ENCODE measurements around the gene ITGA11.
A peak's percentile ranks its signal among the peaks of the same experiment; 100 is the strongest.

Gene ITGA11

DNA sequence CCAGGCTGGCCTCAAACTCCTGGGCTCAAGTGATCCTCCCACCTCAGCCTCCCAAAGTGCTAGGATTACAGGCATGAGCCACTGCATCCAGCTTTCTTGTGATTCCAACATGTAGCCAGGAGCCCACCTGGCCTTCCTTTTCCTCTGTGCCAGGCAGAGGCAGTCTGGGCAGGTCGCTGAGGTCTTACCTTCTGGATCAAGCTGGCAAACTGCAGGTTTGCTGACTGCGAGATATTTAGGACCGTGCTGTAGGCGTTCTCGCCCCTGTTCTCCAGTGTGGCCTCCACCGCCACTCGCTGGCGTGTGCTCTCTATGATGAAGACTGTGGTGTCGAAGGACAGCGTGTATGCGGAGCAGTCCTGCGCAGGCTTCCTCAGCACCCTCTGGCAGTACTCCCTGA, 112.0 kb downstream of the ITGA11 start:
- TF ChIP-seq, protein P1, sequence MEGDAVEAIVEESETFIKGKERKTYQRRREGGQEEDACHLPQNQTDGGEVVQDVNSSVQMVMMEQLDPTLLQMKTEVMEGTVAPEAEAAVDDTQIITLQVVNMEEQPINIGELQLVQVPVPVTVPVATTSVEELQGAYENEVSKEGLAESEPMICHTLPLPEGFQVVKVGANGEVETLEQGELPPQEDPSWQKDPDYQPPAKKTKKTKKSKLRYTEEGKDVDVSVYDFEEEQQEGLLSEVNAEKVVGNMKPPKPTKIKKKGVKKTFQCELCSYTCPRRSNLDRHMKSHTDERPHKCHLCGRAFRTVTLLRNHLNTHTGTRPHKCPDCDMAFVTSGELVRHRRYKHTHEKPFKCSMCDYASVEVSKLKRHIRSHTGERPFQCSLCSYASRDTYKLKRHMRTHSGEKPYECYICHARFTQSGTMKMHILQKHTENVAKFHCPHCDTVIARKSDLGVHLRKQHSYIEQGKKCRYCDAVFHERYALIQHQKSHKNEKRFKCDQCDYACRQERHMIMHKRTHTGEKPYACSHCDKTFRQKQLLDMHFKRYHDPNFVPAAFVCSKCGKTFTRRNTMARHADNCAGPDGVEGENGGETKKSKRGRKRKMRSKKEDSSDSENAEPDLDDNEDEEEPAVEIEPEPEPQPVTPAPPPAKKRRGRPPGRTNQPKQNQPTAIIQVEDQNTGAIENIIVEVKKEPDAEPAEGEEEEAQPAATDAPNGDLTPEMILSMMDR (IDR thresholded peaks at IDR 0.05; ENCODE audit: extremely low read depth, missing control alignments) = no peak
- no peak for DNase-seq (ENCODE audit: low spot score)

DNA sequence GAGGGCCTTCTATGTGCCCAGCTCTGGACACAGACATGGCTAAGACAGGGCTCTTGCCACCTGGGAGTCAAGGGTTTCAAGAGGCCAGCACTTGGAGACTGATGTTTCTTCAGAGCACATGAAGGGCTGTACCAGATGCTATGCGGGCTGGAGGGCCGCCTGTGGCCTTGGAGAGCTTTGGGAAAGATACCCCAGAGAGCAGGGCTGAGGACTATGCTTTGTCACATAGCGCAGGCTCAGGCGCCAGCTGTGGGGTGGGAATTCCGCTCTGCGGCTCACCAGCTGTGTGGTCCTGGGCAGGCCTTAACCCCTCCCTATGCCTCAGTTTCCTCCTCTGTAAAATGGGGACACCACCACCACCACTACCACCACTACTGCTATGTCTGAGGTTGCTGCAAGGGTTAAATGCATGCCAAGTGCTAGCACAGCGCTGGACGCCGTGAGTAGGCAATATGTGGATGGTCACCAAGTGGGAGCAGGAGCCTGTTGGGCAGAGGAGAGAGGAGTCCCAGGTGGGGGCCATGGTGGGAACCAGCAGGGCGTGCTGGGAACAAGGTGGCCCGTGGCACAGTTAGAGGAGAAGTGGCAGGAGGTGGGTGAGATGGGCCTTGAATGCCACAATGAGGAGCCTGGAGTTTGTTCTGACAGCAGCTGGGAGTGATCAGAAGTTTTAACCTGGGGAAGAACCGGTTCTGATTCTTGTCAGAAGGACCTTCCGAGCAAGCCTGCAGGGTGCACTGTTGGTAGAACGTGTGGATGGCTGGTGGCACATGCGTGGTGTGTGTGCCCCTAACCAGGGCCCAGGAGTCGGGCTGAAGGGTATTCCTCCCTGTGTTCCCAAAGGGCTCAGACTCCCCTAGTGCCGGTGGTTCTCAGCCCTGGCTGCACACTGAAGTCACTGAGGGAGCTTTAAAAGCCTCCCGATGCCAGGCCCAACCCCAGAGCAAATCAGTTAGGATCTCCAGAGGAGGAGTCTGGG, 112.7 kb downstream of the ITGA11 start:
- TF ChIP-seq, protein P1 (IDR thresholded peaks at IDR 0.05; ENCODE audit: extremely low read depth, missing control alignments) = no peak
- DNase-seq (ENCODE audit: low spot score) = no peak

DNA sequence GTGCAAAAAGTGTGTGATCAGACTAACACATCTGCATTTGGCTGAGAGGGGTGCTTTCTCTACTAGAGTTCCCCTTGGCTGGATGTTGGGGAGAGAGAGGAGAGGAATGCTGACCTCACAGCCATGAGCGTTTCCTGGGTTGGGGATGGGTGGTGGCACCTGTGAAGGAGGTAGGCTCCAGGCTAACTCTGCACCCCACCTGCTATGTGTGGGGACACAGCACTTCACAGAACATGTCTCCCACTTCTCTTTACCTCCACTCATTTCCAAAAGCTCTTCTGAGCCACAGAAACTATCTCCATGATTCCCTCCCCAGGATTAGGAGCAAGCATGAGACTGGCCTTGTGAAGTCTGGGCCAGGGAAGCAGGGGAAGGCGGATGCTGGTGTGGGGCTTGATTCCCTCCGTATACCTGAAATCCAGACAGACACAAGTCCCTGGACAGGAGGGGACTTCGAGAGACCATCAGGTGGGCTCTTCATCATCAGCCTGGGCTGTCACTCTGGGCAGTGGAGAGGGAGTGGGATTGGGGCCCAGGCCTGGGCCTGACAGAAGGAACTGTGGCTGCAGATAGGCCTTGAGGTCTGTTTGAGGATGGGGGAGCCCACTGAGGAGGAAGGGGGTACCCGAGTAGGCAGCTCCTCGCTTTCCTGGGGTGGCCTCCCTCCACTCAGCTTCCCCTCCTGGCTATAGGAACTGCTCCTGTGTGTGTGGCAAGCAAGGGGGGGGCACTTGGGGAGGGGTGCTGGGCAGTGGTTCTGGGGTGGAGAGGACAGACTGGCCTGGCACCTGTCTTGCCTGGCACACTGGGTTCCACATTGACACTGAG, 113.7 kb downstream of the ITGA11 start:
- no peak for DNase-seq (ENCODE audit: low spot score)
- TF ChIP-seq, protein P1 (IDR thresholded peaks at IDR 0.05; ENCODE audit: extremely low read depth, missing control alignments) = no peak

DNA sequence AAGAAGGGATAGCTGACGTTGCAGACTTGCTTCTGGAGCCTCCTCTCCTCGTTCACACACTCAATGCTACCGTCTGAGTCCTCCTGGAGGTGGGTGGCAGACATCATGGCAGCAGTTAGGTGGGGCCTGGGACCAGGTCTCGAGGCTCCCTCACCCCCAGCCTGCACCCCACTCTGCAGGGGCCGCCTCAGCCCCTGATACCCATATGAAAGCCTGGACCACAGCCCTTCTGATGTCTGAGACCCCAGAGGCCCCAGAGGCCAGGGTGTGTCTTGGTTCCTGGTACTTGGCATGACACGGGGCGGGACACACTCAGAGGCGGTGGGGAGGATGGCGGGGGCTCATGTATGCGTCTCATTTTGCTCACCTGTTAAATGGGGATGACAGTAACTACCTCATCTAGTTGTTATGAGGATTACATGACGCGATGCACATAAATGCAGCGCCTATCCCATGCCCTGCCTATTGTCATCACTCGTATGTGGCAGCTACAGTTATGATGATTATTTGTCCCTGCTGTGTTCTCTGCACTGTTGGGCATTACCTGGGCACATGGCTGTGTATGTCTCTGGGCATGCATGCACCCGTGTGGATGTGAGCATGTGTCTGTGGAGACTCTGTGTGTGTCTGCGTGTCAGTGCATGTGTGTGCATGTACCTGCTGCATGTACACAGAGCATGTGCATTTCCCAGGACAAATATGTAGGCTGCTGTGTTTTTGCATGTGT, 114.5 kb downstream of the ITGA11 start:
- TF ChIP-seq, protein P1 (IDR thresholded peaks at IDR 0.05; ENCODE audit: extremely low read depth, missing control alignments) = no peak
- no peak for DNase-seq (ENCODE audit: low spot score)

DNA sequence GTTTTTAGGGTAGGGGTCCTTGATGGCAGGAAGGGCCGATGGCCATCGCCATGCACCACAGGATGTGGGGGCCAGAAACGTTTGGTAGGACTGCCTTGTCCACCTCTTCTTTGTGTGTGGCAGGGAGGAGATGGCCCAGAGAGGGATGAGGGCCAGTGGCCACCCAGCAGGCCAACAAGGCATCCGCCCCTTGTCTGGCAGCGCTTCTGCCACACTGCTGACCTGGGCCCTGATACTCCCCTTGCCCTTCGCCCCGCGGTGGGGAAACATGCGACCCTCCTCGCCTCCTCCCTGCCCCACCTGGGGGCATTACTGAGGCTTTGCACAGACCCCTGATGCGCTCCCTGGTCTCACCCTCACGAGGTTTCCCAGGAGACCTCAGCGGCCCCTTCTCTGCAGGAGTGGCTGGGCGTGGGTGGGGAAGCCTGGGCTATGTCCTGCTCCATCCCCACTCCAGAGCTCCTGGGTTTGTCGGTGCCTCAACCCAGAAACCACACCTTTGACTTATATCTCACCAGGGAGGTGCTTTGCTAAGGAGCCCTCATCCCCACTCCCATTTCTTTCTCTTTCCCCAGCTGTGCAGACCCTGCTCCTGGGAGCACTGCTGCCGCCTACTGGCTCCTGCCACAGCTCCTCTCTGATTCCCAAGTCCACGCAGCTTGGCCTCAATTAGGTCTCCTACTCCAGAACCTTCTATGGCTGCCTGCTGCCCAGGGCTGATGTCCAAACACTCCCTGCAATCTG, 115.7 kb downstream of the ITGA11 start:
- TF ChIP-seq, protein P1 (IDR thresholded peaks at IDR 0.05; ENCODE audit: extremely low read depth, missing control alignments) = peak; percentile 36
- DNase-seq (ENCODE audit: low spot score) = no peak

DNA sequence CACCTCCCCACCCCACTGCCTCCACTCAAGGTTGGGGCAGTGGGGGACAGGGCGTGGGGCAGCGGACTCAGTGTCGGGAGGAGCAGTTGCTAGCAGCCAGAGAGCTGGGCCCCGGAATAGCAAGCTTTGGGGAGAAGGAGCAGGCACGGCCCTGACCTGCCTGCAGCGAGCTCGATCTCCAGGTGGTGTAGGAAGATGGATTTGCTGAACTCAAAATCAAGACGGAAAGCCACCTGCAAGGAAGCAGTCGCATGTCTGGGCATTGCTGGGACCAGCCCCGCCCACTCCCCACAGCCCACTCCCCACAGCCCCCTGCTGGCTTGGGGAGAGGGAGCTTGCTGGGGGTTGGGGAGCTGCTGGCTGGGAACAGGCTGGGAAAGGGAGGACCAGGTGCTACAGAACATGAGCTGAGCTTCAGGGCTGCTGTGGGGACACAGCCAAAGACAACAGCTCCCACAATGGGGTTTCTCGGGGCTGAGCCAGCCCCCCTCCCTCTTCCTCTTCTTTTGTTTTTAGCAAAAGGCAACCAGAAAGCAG, 116.4 kb downstream of the ITGA11 start:
- TF ChIP-seq, protein P1 (IDR thresholded peaks at IDR 0.05; ENCODE audit: extremely low read depth, missing control alignments) = no peak
- no peak for DNase-seq (ENCODE audit: low spot score)

Data from GM20000 (cell line).